Heart left ventricle (tissue), 16 donors: Measurements from ENCODE around the gene SLC17A7. TPM values are rescaled to one million over a fixed set of nuclear protein-coding genes. Genes with fewer than 3 reads are reported as not detected.
A peak's percentile ranks its signal among the peaks of the same experiment; 100 is the strongest.

Experiments
- ATAC-seq, 4 donors: fragments of 200-7000 bp; cut with Tn5 transposase; one replicate each; pipeline ENCODE4 v1.9.1; 2020 to 2022; ENCODE audit warnings: moderate library complexity in 4 of 4, mild to moderate bottlenecking in 3 of 4, moderate number of reproducible peaks in 1 of 4
- DNase-seq, 5 donors: peaks; one replicate each; pipeline ENCODE4 v3.0.0-alpha.2; 2020
- H3K27ac ChIP-seq, 12 donors: fragments of 200-600 bp; sonication (generic) in 4 of 12; one replicate each; pipeline versions ENCODE4 v1.5.0 to v1.8.0; 2016 to 2022; ENCODE audit warnings: mild to moderate bottlenecking in 2 of 12
- H3K27me3 ChIP-seq, 9 donors: fragments of 200-600 bp; sonication (generic) in 2 of 9; one replicate each; pipeline versions ENCODE4 v1.5.1 to v1.8.0; 2016 to 2022; ENCODE audit warnings: mild to moderate bottlenecking in 3 of 9
- H3K36me3 ChIP-seq, 9 donors: fragments of 200-600 bp; sonication (generic) in 2 of 9; one replicate each; pipeline versions ENCODE4 v1.5.0 to v1.8.0; 2018 to 2022; ENCODE audit warnings: mild to moderate bottlenecking in 2 of 9
- H3K4me1 ChIP-seq, 12 donors: fragments of 200-600 bp; sonication (generic) in 4 of 12; one replicate each; pipeline versions ENCODE4 v1.5.0 to v1.8.0; 2016 to 2022; ENCODE audit warnings: mild to moderate bottlenecking in 3 of 12
- H3K4me3 ChIP-seq, 12 donors: fragments of 200-600 bp; sonication (generic) in 4 of 12; one replicate each; pipeline versions ENCODE4 v1.5.0 to v1.8.0; 2017 to 2022; ENCODE audit warnings: mild to moderate bottlenecking in 9 of 12, moderate library complexity in 4 of 12
- H3K9me3 ChIP-seq, 12 donors: fragments of 200-600 bp; sonication (generic) in 4 of 12; one replicate each; pipeline versions ENCODE4 v1.5.0 to v1.8.0; 2016 to 2022; ENCODE audit warnings: mild to moderate bottlenecking in 1 of 12
- CTCF ChIP-seq, 12 donors: fragments of 200-600 bp; sonication (generic) in 4 of 12; IDR thresholded peaks; one replicate each; pipeline versions ENCODE4 v1.5.0 to v1.8.0; 2018 to 2022; ENCODE audit warnings: antibody characterized with exemption in 12 of 12, mild to moderate bottlenecking in 5 of 12
- POLR2A ChIP-seq, 2 donors: fragments of 450-650 bp; IDR thresholded peaks; one replicate each; pipeline ENCODE4 v1.6.1; 2017; ENCODE audit warnings: antibody characterized with exemption in 2 of 2, mild to moderate bottlenecking in 2 of 2, moderate library complexity in 2 of 2
- WGBS, 4 donors: extraction: QIAGEN DNeasy Blood & Tissue Kit in 2 of 4; methylation state at CpG; one replicate each; pipeline versions ENCODE4 v1.1.5 to v1.1.7; 2013 to 2018; 5-methylcytosine and 5-hydroxymethylcytosine counted together
- intact Hi-C, 10 donors: fragments of 100-400 bp; cut with DNase I; formaldehyde crosslinking; loops; one replicate each; pipeline versions ENCODE4 v1.11.1 to v1.14.2; 2022
- polyA plus RNA-seq, 2 donors: library from polyadenylated mRNA; stranded (reverse); fragments of 200-250 nt; gene quantifications; one replicate each; pipeline ENCODE4 v1.2.3, GENCODE V29; 2013
- total RNA-seq, 9 donors: library from RNA; depleted of rRNA in 2 of 9; stranded (reverse); fragments of >200 nt in 2 of 9; fragmentation: NEBNext Ultra II Directional in 3 of 9; extraction: Animal tissue kit (Norgen Biotek cat#: 25700) in 3 of 9; gene quantifications; one replicate each; pipeline versions ENCODE4 v1.1.0 to v1.2.4, GENCODE V29; 2016 to 2023
- donor health status: ischemic (EF 13 %, LVEDD 7.1; RV severe dilation, severe dysfunction).
- donor health status: healthy with polysubstance abuse.
- donor health status: DM: no; HTN: yes; CAD: no.
- donor health status: DM: no; HTN: no; CAD: no.
- donor health status: ischemic (EF 25% LVEDD 6.9; RV normal size, moderate dysfunction).
- donor health status: ischemic (EF 25% LVEDD 5.7; RV mildly dilated, moderate dysfunction).
- donor health status: healthy.
- donor health status: DM: yes; HTN: yes; CAD: no.
- donor health status: ischemic (EF 35%, LVEDD 5.7; RV mildly dilated, moderate dysfunction).
- donor health status: nonischemic (EF 11% LVEDD 7.7; RV severe dilation, severe dysfunction).
- donor health status: DM: yes; HTN: yes; CAD: no.
- donor health status: PGD.
- donor health status: ischemic (EF 29% LVEDD 5.4; RV normal size, mild dysfunction).
- donor health status: nonischemic (EF 23%, LVEDD 6.1; RV moderate dilation, normal function).

Gene SLC17A7
- total and polyA plus RNA-seq, 11 donors, result 0.46 to 1.6 (median 0.89) TPM

DNA sequence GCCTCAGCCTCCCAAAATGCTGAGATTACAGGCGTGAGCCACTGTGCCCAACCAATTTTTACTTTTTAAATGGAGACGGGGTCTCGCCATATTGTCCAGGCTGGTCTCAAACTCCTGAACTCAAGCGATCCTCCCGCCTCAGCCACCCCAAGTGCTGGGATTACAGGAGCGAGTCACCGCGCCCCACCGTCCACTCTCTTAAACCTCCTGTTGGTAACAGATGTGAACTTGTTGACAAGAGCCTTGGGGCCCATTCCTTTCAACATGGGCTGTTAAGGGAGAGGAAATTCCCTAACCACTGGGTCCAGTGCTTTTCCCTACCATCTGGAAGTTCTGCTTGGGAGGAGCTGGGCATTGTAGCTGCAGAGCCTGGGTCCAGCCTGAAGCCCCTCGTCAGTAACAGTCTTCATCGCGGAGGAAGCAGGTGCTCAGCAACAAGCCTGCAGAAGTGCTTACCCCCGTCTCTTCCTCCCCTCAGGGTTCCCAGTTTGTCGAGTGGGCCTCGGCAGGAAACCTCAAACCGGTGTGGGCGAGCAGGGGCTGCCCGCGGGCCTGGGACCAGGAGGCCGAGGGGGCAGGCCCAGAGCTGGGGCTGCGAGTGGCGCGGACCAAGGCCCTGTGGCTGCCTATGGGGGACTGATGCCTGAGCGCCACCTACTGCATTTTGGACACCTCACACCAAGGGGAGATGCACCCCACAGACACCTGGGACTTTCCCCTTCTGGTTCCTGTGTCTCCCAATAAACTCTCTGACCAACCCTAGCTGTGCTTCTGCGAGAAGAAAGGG is 28.7 kb upstream of the SLC17A7 start:
- H3K36me3 ChIP-seq, result peaks cover 0 to 21% (median 6%) of the 10 kb centered on the region in 9 donors

GRCh38 chr19:49468746-49469447 is 27.6 kb upstream of the SLC17A7 start:
- H3K4me3 ChIP-seq, result no peak overlapping the region
- H3K36me3 ChIP-seq, result peaks cover 0 to 32% (median 9%) of the 10 kb centered on the region in 9 donors
- peaks cover 0 to 45% (median 19%) of the 10 kb centered on the region in 12 donors for H3K4me1 ChIP-seq
- WGBS, 4 donors, result 37 to 57% (median 51%) methylated on average over 15 of the region's 15 CpGs
- H3K9me3 ChIP-seq, result no peaks in the 10 kb centered on the region
- DNase-seq (peak; percentile 74 to 92 (median 86)), ATAC-seq (peak; percentile 76 to 94 (median 89))
- H3K27ac ChIP-seq, result peak overlapping the region; percentile 47 to 85 (median 76)
- TF ChIP-seq CTCF (IDR thresholded peaks at IDR 0.05) (no peak), POLR2A (IDR thresholded peaks at IDR 0.05) (peak in 1 of 2 donors; percentile 47)
- H3K27me3 ChIP-seq, result peaks cover 0 to 1% (median 0%) of the 10 kb centered on the region in 9 donors
- intact Hi-C loops, result loop anchor here in 1 of 10 donors (2.0 kb wide), 1 partner anchor 16 kb away; the partner anchor contains the start of gene ALDH16A1

More for the DNA sequence above, 28.7 kb upstream of the SLC17A7 start:
- intact Hi-C loops, result loop anchor here in 1 of 10 donors (2.0 kb wide), 1 partner anchor 17 kb away; the partner anchor contains the start of gene ALDH16A1
- Histone ChIP-seq H3K27me3 (peaks cover 0 to 6% (median 0%) of the 10 kb centered on the region in 9 donors), H3K9me3 (no peaks in the 10 kb centered on the region), H3K27ac (peak overlapping the region in 11 of 12 donors; percentile 59 to 85 (median 74)), H3K4me1 (peaks cover 0 to 46% (median 19%) of the 10 kb centered on the region in 12 donors), H3K4me3 (peak overlapping the region in 1 of 12 donors; percentile 5)
- 83 to 95% (median 91%) methylated on average over 14 to 25 of the region's 25 CpGs for WGBS, 4 donors
- ATAC-seq (no peak), DNase-seq (peak in 1 of 5 donors; percentile 77)
- TF ChIP-seq POLR2A (IDR thresholded peaks at IDR 0.05) (no peak), CTCF (IDR thresholded peaks at IDR 0.05) (peak in 2 of 12 donors; percentile 4 to 17)

DNA sequence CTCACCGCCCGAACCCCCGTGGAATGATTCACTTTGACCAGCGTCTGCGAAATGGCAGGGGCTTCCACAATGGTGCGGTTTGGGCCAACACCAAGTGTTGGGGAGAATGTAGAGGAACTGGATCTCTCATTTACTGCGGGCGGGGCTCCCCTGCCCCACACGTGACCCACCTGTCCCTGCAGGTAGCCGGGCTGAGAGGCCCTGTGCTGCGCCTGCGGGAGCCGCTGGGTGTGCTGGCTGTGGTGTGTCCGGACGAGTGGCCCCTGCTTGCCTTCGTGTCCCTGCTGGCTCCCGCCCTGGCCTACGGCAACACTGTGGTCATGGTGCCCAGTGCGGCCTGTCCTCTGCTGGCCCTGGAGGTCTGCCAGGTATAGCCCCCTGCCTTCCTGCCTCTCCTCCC is 26.9 kb upstream of the SLC17A7 start:
- DNase-seq, result no peak
- peaks cover 0 to 34% (median 11%) of the 10 kb centered on the region in 9 donors for H3K36me3 ChIP-seq
- peak in 1 of 4 donors; percentile 2 for ATAC-seq

More for the DNA sequence above, 26.9 kb upstream of the SLC17A7 start:
- H3K9me3 ChIP-seq, result no peaks in the 10 kb centered on the region
- H3K27me3 ChIP-seq, result no peaks in the 10 kb centered on the region
- TF ChIP-seq POLR2A (IDR thresholded peaks at IDR 0.05) (no peak), CTCF (IDR thresholded peaks at IDR 0.05) (no peak)
- WGBS, 4 donors, result 91 to 94% (median 93%) methylated on average over 13 to 19 of the region's 19 CpGs
- H3K4me1 ChIP-seq, result peaks cover 0 to 38% (median 16%) of the 10 kb centered on the region in 12 donors
- H3K27ac ChIP-seq, result peak overlapping the region; percentile 47 to 81 (median 73)
- intact Hi-C loops, result loop anchor here in 1 of 10 donors (2.0 kb wide), 1 partner anchor 15 kb away; the partner anchor contains the start of gene ALDH16A1
- no peak overlapping the region for H3K4me3 ChIP-seq
